Astrocyte (in vitro differentiated cells and primary cell): Measurements from ENCODE around the gene MROH7. TPM values are rescaled to one million over a fixed set of nuclear protein-coding genes. Genes with fewer than 3 reads are reported as not detected.

Experiments
- DNase-seq: peaks from one replicate; pipeline ENCODE4 v3.0.0-alpha.2; 2010; ENCODE audit warnings: low read depth
- FAIRE-seq: peaks from 2 replicates; lab custom pipeline; 2011; peaks lifted over from hg19 to GRCh38; lab: Jason Lieb, UNC
- H2AFZ ChIP-seq: 2 replicates; pipeline ENCODE4 v1.6.0; 2012; ENCODE audit warnings: low read depth, low read length, inconsistent platforms
- H3K27ac ChIP-seq: 2 replicates; pipeline ENCODE4 v1.5.1; 2011; ENCODE audit warnings: low read depth, low read length, inconsistent platforms
- H3K27me3 ChIP-seq: 2 replicates; pipeline ENCODE4 v1.6.0; 2011; ENCODE audit warnings: low read length, inconsistent platforms; ENCODE audit not compliant: insufficient read depth
- H3K36me3 ChIP-seq: 2 replicates; pipeline ENCODE4 v1.5.1; 2011; ENCODE audit warnings: low read length, inconsistent platforms; ENCODE audit not compliant: insufficient read depth
- H3K4me1 ChIP-seq: 2 replicates; pipeline ENCODE4 v1.5.1; 2011; ENCODE audit warnings: low read length, inconsistent platforms; ENCODE audit not compliant: insufficient read depth
- H3K4me2 ChIP-seq: 2 replicates; pipeline ENCODE4 v1.6.0; 2012; ENCODE audit warnings: low read length, inconsistent platforms
- H3K4me3 ChIP-seq: 2 replicates; pipeline ENCODE4 v1.5.1; 2011; ENCODE audit warnings: low read depth, mild to moderate bottlenecking, low read length, inconsistent platforms; ENCODE audit not compliant: insufficient read depth
- H3K79me2 ChIP-seq: 2 replicates; pipeline ENCODE4 v1.6.0; 2012; ENCODE audit warnings: mild to moderate bottlenecking, low read length, inconsistent platforms; ENCODE audit not compliant: insufficient read depth
- H3K9ac ChIP-seq: 2 replicates; pipeline ENCODE4 v1.6.0; 2012; ENCODE audit warnings: mild to moderate bottlenecking, low read length, inconsistent platforms
- H3K9me3 ChIP-seq: 2 replicates; pipeline ENCODE4 v1.5.1; 2012; ENCODE audit warnings: low read depth, mild to moderate bottlenecking, low read length, inconsistent platforms; ENCODE audit not compliant: insufficient read depth
- H4K20me1 ChIP-seq: 2 replicates; pipeline ENCODE4 v1.6.0; 2012; ENCODE audit warnings: low read length, inconsistent platforms; ENCODE audit not compliant: insufficient read depth
- H3K27ac Mint-ChIP-seq: one replicate; pipeline ENCODE4 v1.8.0; 2021; ENCODE audit warnings: mild to moderate bottlenecking, mixed read lengths; ENCODE audit not compliant: unreplicated experiment
- H3K27me3 Mint-ChIP-seq: one replicate; pipeline ENCODE4 v1.8.0; 2021; ENCODE audit warnings: low read depth, mixed read lengths; ENCODE audit not compliant: unreplicated experiment
- H3K36me3 Mint-ChIP-seq: one replicate; pipeline ENCODE4 v1.8.0; 2021; ENCODE audit warnings: low read depth, mixed read lengths; ENCODE audit not compliant: unreplicated experiment
- H3K4me1 Mint-ChIP-seq: one replicate; pipeline ENCODE4 v1.8.0; 2021; ENCODE audit warnings: low read depth, mixed read lengths; ENCODE audit not compliant: unreplicated experiment
- H3K4me3 Mint-ChIP-seq: one replicate; pipeline ENCODE4 v1.8.0; 2021; ENCODE audit warnings: mild to moderate bottlenecking, moderate library complexity, mixed read lengths; ENCODE audit not compliant: unreplicated experiment
- H3K9me3 Mint-ChIP-seq: one replicate; pipeline ENCODE4 v1.8.0; 2021; ENCODE audit warnings: mild to moderate bottlenecking, mixed read lengths; ENCODE audit not compliant: unreplicated experiment
- EZH2 ChIP-seq: IDR thresholded peaks from 2 replicates; pipeline ENCODE4 v1.6.1; 2012; ENCODE audit warnings: mild to moderate bottlenecking, low read length, inconsistent platforms; ENCODE audit not compliant: insufficient read depth
- total RNA-seq: library from RNA; stranded (reverse); gene quantifications from 2 replicates; pipeline ENCODE4 v1.2.1, GENCODE V29; 2021
- TF ChIP-seq, protein P1 (sequence below): IDR thresholded peaks from 2 replicates; pipeline ENCODE4 v1.5.1; 2011; ENCODE audit warnings: low read depth, mild to moderate bottlenecking, inconsistent platforms, low read length, moderate library complexity; ENCODE audit not compliant: insufficient read depth

The MROH7 gene
- total RNA-seq, 1 donor from 2014 or later, result not detected

DNA sequence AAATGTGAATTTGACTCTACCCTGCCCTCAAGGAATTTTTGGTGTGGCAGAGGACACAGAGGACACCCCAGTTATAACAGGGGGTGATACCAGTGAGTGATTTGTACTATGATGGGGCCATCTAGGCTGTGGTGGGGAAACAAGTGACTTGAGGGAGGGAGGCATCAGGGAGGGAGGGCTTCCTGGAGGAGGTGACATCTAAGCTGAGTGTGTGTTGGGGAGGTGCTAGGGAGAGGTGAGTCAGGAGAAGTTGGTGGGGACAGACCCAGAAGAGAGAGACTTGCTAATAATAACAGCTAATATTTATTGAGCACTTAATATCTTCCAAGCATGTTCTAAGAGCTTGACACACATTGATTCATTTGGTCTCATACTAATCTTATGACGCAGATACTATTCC, 54.2 kb downstream of the MROH7 start:
- DNase-seq, result no peak
- Histone ChIP-seq H3K4me2 (no peak overlapping the region), H3K27me3 (peaks cover 3% of the 10 kb centered on the region), H3K4me3 (no peak overlapping the region), H4K20me1 (no peaks in the 10 kb centered on the region), H3K4me1 (no peaks in the 10 kb centered on the region), H3K27ac (no peak overlapping the region), H3K36me3 (no peaks in the 10 kb centered on the region), H3K9me3 (no peaks in the 10 kb centered on the region), H2AFZ (no peak overlapping the region), H3K79me2 (no peaks in the 10 kb centered on the region), H3K9ac (no peak overlapping the region)
- no peak for FAIRE-seq
- Mint-ChIP-seq H3K4me1 (no peaks in the 10 kb centered on the region), H3K36me3 (no peaks in the 10 kb centered on the region), H3K27ac (no peak overlapping the region), H3K9me3 (no peaks in the 10 kb centered on the region), H3K4me3 (no peak overlapping the region), H3K27me3 (peaks cover 50% of the 10 kb centered on the region)
- TF ChIP-seq, protein P1, sequence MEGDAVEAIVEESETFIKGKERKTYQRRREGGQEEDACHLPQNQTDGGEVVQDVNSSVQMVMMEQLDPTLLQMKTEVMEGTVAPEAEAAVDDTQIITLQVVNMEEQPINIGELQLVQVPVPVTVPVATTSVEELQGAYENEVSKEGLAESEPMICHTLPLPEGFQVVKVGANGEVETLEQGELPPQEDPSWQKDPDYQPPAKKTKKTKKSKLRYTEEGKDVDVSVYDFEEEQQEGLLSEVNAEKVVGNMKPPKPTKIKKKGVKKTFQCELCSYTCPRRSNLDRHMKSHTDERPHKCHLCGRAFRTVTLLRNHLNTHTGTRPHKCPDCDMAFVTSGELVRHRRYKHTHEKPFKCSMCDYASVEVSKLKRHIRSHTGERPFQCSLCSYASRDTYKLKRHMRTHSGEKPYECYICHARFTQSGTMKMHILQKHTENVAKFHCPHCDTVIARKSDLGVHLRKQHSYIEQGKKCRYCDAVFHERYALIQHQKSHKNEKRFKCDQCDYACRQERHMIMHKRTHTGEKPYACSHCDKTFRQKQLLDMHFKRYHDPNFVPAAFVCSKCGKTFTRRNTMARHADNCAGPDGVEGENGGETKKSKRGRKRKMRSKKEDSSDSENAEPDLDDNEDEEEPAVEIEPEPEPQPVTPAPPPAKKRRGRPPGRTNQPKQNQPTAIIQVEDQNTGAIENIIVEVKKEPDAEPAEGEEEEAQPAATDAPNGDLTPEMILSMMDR, result no peak
- no peak for TF ChIP-seq EZH2

DNA sequence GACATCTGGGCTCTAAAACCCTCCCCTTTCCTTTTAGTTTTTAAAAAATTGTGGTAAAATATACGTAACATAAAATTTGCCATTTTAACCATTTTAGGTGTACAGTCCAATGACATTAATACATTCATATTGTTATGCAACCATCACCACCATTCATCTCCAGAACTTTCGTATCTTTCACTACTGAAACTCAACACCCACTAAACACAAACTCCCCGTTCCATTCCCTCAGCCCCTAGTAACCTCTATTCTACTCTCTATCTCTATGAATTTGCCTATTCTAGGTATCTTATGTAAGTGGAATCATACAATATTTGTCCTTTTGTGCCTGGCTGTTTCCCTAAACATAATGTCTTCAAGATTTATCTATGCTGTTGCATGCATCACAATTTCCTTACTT, 54.7 kb downstream of the MROH7 start:
- H3K4me1 Mint-ChIP-seq, result no peaks in the 10 kb centered on the region
- no peak for FAIRE-seq
- H3K36me3 Mint-ChIP-seq, result no peaks in the 10 kb centered on the region
- no peak overlapping the region for H3K27ac Mint-ChIP-seq
- Histone ChIP-seq H3K27me3 (peaks cover 3% of the 10 kb centered on the region), H3K9me3 (no peaks in the 10 kb centered on the region), H4K20me1 (no peaks in the 10 kb centered on the region), H3K27ac (no peak overlapping the region), H3K79me2 (no peaks in the 10 kb centered on the region), H3K4me2 (no peak overlapping the region), H3K4me3 (no peak overlapping the region), H2AFZ (no peak overlapping the region), H3K4me1 (no peaks in the 10 kb centered on the region), H3K9ac (no peak overlapping the region), H3K36me3 (no peaks in the 10 kb centered on the region)
- DNase-seq, result no peak
- H3K4me3 Mint-ChIP-seq, result no peak overlapping the region
- no peaks in the 10 kb centered on the region for H3K9me3 Mint-ChIP-seq
- TF ChIP-seq EZH2, result no peak
- peaks cover 51% of the 10 kb centered on the region for H3K27me3 Mint-ChIP-seq

DNA sequence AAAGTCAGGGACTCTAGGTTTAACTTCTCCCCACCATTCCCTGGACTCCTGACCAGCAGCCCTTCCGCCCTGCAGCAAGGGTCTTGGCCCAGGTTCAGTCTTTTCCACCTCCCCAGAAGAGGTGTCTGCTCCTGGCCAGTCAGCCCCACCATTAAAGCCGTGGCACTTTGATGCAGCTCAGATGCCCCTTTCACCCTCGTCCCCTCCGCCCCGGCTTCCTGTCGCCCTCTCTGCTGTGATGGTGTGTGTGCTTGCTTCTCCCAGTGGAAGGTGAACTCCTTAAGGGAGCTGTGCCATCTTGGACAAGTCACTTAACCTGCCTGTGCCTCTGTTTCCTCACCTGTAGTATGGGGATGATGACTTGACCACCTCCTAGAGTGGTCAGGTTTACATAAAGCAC, 56.3 kb downstream of the MROH7 start:
- Histone ChIP-seq H4K20me1 (no peaks in the 10 kb centered on the region), H3K79me2 (no peaks in the 10 kb centered on the region), H3K27me3 (peaks cover 3% of the 10 kb centered on the region), H3K36me3 (no peaks in the 10 kb centered on the region), H3K4me3 (no peak overlapping the region), H2AFZ (no peak overlapping the region), H3K4me2 (no peak overlapping the region), H3K27ac (no peak overlapping the region), H3K9ac (no peak overlapping the region), H3K9me3 (no peaks in the 10 kb centered on the region), H3K4me1 (no peaks in the 10 kb centered on the region)
- Mint-ChIP-seq H3K27me3 (peaks cover 54% of the 10 kb centered on the region), H3K4me1 (no peaks in the 10 kb centered on the region), H3K9me3 (no peaks in the 10 kb centered on the region), H3K36me3 (no peaks in the 10 kb centered on the region), H3K4me3 (no peak overlapping the region), H3K27ac (no peak overlapping the region)
- no peak for DNase-seq
- FAIRE-seq, result no peak
- TF ChIP-seq EZH2, result no peak
- TF ChIP-seq, protein P1, result no peak
